Lower leg skin (tissue), 3 donors: ENCODE results near the gene KLHDC9.

Experiments
- CTCF ChIP-seq, 3 donors: fragments of 450-650 bp; IDR thresholded peaks; one replicate each; pipeline ENCODE4 v1.5.1; 2016; ENCODE audit warnings: antibody characterized with exemption in 3 of 3, mild to moderate bottlenecking in 3 of 3, moderate library complexity in 2 of 3
- POLR2A ChIP-seq, 2 donors: fragments of 450-650 bp; IDR thresholded peaks; one replicate each; pipeline ENCODE4 v1.6.1; 2016 to 2017; ENCODE audit warnings: antibody characterized with exemption in 2 of 2, mild to moderate bottlenecking in 1 of 2, moderate library complexity in 1 of 2

GRCh38 chr1:161083748-161084596, 14.2 kb upstream of the KLHDC9 start:
- TF ChIP-seq POLR2A (IDR thresholded peaks at IDR 0.05) (no peak), CTCF (IDR thresholded peaks at IDR 0.05) (no peak)
